ENCODE measurements around the gene EPHA5.

EPHA5 gene

DNA sequence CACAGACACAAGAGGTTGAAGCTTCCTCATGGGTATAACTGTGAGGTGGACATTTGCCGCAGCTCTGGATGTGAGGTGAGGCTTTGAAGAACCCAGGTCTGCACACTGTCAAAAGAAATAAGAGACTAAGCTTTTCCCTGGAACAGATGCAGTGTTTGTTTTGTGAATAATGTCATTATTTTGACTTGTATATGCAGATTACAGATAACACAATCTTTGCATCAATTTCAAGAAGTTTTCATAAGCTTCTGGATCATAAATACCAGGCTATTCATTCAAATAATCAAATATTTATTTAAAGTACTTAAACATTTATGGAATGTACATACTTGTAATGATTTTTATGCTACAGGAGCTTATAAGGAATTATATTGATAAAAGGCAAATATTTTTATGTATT, 174.8 kb downstream of the EPHA5 start:
- DNase-seq (ENCODE audit: low read depth): no peak

DNA sequence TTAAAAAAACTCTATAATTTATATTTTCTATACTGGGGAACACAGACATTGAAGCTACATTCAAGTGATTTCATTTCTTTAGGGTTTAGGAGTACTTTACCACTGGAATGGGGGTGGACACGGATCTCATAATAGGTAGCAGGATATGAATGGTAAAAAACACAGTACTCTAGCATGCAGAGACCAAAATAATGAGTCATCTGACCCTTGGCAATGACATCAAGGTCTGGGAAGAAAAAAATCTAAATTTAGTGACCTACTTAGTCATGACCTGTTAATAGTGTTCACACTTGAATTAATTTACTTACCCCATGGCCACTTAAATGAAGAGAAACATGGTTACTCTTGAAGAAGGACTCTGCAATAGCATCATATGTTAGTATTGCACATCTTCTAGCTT, 187.9 kb downstream of the EPHA5 start:
- DNase-seq (ENCODE audit: low read depth): no peak

DNA sequence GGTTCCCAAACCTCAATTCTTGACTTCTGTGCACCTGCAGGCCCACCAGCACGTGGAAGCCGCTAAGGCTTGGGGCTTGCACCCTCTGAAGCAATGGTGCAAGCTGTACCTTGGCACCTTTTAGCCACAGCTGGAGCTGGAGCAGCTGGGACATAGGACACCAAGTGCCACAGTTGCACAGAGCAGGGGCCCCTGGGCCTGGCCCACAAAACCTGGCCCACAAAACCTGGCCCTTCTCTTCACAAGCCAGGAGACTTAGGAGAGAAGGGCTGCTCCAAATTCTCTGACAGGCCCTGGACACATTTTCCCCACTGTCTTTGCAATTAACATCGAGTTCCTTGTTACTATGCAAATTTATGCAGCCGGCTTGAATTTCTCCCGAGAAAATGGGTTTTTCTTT, 197.8 kb downstream of the EPHA5 start:
- DNase-seq (ENCODE audit: low read depth): no peak

DNA sequence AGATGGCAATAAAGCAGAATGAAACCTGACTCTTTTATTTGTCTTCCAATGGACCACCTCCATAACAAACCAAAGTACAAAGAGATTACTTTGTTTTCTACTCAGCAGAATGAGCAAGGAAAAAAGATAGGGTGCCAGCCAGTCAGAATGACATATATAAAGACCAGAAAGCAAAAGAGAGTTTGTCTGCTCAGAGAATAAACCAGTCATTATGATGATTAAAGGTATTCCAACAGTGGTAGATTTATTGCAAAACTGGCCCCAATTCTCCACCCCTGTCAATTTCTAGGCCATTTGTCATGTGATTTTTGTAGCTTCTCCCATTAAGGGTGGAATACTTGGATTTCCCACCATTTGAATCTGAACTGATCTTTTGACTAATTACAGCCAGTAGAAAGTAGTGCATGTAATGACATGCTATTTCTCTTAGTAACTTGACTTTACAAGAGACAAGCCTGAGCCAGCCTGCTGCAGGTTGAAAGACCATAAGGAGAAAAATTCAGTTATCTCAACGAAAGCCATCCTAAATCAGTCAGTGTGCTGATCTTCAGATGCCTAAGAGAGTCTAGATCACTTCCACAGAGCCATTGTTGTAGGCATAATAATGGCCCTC, 203.1 kb downstream of the EPHA5 start:
- no peak for DNase-seq (ENCODE audit: low read depth)

DNA sequence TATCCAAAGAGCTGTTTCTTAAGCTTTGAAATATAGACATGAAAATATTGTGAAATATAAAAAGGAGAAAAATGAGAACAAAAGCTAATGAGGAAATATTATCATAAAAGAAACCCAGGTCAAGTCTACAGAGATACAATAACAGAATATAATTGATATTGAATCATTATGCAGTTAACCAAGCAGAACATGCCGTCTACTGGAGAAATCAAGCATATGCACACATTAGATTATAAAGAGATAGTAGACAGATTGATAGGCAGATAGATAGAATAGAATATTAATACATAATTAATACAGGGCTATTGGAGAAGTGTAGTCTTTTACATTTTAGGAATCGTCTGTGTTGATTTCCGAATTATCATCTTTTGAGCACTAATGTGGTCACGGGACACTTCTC, 208.5 kb downstream of the EPHA5 start:
- no peak for DNase-seq (ENCODE audit: low read depth)

DNA sequence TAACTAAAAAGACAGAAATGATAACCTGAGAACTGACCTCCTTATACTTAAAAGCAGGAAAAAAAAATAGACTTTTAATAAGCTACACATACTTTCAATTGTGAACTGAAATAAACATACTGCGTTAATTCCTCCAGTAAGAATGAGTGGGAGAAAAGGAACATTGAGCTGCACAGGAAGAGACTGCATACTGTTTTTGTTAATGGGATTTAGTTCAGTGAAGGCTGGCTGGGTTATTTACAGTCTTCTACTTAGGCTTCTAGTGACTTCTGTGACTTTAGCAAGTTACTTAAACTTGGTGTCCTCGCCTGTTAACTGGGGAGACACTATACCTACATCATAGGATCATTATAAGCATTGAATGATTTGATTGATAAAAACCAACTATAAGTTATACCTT, 213.3 kb downstream of the EPHA5 start:
- DNase-seq (ENCODE audit: low read depth): no peak

DNA sequence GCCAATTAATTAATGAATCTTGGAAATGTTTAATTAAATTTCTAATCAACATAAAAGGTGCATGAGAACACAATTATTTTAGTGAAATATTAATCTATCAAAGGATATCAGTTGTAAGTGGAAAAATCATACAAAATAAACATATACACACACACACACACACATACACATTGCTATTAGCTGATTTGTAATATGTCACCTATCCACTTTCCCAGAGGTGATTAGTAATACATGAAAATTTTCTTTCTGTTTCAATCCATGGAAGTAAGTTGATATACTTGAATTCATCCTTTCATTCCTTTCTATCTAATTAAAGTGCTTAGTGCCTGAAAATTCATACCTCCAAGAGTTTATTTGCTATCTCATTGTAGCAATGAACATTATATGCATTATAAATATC, 213.7 kb downstream of the EPHA5 start:
- DNase-seq (ENCODE audit: low read depth): no peak

DNA sequence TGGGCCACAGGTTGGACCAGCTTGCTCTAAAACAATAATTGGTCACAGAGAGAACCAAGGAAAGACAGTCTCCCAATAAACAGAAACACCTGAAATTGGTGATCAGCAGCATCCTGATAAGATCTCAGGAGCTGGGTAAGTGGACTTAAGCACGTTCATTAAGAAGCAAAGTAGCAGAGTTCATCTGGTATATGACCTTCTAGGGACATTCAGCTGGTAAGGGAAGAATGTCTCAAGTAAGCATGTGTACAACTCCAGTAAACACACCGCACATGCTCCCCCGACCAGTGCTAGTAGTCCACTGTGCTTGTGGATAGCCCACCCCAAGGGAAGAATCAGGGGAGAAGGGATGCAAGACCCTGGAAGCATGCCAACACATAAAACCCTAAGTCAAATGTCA, 216.9 kb downstream of the EPHA5 start:
- no peak for DNase-seq (ENCODE audit: low read depth)

DNA sequence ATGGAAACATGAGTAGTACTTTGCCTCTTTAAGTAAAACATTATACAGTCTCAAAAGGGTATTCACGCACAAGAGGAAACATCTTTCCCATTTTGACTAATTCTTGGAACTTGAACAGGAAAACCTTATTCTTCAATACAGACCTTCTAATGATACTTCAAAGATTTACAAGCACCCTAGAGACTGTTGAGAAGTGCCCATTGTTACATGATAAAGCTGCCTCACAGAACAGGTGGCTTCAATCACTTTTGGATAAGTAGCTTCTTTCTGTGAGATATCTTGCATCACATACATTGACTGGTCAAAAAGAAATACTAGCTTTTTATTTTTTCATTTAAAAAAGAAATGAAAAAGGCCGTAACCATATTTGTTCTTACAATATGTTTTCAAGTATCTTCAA, 219.4 kb downstream of the EPHA5 start:
- no peak for DNase-seq (ENCODE audit: low read depth)

DNA sequence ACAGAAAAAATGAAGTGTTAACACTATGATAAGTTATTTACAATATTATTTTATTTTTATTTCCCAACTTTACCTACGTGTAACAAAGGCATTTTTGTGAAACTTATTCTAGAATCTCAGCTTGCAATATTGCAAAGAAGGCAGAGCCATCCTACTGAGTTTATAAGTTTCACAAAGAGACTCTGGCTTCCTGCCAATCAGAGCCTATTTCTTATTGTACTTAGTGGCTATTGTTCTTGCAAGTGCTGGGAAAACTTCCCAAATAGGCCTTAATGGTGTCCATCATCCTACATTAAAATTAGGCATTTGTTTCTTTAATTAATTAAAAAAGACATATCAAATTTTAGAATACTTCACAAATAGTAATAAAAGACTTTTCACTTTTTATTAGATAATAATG, 233.2 kb downstream of the EPHA5 start:
- DNase-seq (ENCODE audit: low read depth): no peak

DNA sequence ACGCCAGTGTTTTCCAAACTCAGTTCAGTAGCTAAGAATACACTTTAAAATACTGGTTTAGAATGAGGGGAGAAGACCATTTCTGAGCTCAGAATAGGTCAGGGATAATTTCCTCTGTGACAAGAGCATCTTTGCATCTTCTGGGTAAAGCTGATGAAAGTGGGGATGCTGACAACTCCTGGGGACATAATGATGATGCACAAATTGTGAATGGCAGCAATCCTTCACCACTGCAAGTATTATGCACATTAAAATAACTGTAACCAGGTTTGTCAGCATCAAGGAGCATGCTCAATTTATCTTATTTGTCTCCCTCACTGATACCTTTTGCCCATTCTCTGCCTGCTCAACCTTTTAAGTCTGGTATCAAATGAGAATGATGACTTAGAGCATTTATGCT, 248.2 kb downstream of the EPHA5 start:
- no peak for DNase-seq (ENCODE audit: low read depth)

DNA sequence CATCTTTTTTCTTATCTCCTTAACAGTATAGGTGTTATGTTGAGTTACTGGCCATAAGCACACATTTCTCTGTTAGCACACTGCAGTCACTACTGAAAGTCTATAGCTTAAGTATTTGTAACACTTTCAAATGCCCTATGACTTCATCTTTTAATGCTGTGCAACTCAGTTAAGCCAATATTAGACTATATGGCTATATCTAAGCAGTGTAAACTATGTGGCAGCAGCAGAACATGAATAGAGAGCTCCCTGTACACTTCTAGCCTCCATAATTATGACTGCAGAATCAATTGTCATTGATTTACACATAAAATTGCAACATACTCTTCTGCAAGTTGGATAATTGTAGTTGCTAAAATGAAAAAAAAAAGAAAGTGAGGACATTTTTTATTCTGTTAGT, 250.3 kb downstream of the EPHA5 start:
- no peak for DNase-seq (ENCODE audit: low read depth)

DNA sequence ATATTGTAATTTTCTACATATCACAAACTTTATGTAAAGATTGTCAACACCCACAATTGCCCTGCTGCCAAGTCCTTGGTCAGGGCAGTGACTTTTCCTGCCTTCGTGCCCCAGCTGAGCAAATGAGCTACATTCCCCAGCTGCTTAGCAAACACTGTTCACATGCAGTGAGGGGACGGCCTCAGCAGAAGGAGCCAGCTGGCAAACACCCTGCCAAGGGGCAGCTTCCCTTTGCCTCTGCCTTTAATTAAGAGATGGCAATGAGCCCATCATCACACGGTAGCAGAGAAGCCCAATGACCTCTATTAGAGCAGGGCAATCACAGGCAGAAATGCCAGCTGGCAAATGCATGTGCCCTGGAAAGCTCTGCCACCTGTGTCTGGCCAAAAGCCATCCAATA, 253.4 kb downstream of the EPHA5 start:
- DNase-seq (ENCODE audit: low read depth): no peak

DNA sequence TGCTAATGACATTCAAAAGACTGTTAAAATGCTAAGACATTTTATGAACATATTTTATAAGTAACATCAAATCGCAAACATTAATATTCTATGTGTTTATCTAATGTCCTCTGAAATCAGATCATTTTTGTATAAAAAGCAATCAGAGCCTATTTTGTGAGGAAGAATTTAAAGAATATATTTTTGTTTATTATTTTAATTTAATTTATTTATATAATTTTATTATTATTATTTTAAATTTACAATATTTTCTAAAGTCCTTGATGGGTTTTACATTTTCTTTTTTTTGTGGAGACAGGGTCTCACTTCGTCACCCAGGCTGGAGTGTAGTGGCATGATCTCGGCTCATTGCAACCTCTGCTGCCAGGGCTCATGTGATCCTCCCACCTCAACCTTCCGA, 262.8 kb downstream of the EPHA5 start:
- no peak for DNase-seq (ENCODE audit: low read depth)

DNA sequence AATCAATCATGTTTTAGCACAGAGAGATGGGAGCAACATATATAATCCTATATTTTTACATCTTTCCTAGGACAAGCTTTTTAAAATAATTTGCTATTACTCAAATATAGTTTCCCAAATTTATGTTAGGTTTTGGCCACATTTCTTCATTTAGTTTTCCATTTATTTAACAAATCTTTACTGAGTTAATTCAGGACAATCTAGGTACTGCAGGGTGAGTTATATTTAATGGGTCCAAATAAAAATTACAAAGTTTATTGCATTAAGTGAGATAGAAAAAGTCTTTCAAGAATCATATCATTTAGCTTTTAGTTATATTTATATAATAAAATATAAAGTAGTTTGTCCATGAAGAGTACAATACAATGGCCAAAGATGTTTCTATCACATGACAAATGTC, 269.2 kb downstream of the EPHA5 start:
- DNase-seq (ENCODE audit: low read depth): no peak

DNA sequence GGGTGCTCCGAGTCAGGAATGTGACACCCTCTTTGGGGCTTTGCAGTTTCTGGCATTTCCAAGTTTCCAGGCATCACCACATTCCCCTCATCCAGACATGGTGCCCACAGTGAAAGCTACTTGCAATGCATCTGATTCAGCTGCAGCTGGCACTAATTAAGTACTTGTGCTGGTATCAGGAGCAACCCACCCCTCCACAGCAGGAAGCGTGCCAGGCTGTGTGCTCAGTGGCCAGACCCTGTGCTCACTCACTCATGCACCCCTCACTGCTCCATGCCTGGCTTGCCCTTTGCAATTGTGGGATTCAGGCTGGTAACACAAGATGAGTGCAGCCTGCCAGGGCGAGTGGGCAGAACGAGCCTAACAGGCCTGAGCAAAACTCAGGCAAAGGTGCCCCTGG, 271.2 kb downstream of the EPHA5 start:
- DNase-seq (ENCODE audit: low read depth): no peak

DNA sequence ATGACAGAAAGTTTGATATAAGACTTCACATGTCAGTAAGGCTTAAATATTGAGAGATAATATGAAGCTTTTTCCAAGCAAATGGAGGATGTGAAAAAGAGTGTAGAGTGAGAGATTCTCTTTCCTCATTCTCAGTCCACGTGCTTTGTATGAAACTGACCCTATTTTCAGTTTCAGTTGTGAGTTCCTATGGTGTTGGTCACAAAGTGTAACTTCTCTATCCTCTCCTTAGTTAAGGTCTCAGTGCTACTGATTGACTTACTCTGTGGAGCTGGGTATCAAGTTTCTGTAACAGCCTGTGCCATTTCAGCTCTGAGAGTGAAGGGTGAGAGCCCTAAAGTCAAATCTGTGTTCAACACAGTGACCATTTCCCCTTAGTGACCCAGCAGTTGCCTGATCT, 277.2 kb downstream of the EPHA5 start:
- DNase-seq (ENCODE audit: low read depth): no peak

DNA sequence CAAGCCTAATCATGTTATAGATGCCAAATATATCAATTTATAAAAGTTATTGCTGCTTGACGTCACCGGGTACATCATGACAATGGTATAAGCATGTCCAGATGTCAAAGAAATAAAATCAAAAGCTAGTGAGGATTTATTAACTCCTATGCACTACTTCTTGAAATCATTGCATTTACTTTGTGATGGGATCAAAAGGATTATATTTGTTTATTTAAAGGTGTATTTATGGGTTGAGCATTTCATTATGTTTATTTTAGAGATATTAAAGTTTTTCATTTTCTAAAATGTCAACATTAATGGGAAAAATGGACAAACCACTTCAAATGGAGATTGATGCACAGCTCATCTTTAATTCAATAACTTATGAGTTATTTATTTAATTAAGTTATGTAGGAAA, 277.8 kb downstream of the EPHA5 start:
- no peak for DNase-seq (ENCODE audit: low read depth)

DNA sequence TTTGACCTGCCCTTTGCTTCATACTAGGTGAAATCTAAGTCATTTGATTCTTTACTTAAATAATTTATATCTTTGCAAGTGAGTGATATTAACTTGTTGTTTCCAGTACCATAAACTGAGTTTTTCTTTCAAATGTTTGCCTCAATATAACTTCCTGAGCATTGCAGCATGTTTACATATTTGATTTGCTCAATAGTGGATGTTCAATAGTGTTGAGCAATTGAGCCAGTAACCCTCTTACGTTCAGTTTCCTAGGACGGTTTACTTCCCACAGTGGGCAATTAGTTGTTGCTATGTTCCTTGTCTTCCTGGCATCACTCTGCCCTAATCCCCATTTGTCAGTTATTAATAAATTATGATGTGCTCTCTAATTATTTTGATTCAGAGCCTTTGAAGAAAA, 278.5 kb downstream of the EPHA5 start:
- DNase-seq (ENCODE audit: low read depth): no peak

DNA sequence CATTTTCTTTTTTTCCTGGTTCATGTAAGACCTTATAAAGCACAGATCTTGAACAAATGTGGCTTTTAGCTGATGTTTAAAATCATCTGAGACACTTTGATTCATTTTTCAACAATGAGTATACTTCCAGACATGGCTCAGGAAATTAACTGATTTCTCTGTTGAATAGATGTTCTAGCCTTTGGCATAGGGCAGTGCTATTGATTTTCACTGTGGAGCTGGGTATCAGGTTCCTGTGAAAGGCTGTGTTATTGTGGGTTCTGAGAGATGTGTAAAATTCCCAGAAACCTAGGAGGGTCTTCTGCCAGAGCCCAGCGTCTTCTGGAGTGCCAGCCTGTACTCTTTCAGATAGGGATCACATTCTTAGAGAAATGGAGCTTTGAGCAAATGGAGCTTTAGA, 278.9 kb downstream of the EPHA5 start:
- no peak for DNase-seq (ENCODE audit: low read depth)

DNA sequence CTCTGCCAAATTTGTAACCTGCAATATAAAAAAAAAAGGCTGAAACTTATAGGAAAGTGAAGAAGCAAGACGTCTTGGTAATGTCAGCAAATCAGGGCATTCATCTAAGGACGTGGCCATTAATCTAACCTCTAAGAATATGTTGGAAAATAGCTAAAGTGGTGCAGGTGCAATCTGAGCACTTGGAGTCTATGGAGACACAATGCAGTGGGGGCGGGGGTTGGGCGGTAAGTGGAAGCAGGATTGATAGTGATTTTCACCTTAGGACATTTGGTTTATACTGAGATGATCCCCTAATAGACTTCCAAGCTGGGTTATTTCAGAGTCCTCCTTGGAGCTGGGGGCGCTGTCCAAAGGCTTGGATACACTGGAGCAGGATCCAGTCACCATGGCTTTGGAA, 283.4 kb downstream of the EPHA5 start:
- DNase-seq (ENCODE audit: low read depth): no peak

DNA sequence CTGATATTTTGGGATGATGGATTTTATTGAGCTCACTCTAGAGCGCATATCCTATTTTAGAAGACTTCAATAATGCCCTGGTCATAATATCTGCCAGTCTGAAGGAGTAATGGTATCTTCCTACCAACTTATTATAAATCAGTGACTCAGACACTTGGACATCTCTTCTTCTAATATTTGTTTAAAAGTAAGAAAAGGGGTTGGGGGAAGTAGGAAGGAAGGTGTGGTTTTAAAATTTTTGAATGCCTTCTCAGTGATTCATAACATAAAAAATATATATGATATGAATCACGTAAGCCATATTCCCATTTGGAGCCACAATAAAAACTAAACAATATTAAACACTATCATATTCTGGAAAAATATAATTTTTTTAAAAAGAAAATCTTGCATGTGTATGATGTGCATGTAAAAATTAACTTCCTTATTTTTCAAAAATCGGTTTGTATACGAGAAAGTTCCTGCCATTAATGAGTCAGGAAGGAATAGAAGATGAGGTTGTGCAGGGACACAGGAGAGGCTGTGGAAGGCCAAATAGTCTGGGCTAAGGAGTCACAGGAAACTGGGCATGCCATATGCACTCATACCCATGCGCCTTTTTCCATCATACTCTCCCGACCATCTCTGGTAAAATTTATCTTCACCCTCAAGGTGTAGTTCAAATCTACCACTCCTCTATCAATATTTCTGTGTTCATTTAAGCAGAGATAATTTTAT, 286.5 kb downstream of the EPHA5 start:
- no peak for DNase-seq (ENCODE audit: low read depth)

DNA sequence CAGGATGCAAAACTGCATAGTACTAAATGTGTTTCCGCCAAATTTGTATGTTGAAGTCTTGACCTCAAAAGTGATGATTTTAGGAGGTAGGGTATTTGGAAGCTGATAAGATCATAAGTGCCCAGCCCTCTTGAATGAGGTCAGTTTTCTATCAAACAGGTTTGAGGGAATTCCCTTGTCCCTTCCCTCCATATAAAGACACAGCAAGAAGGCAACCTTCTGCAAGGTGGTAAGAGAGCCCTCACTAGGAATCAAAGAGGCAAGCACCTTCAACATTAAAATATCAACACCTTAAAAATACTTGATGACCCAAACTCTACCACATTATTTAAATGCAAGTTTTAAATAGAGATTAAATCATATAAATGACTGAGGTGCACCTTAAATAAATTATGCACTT, 288.6 kb downstream of the EPHA5 start:
- DNase-seq (ENCODE audit: low read depth): no peak

DNA sequence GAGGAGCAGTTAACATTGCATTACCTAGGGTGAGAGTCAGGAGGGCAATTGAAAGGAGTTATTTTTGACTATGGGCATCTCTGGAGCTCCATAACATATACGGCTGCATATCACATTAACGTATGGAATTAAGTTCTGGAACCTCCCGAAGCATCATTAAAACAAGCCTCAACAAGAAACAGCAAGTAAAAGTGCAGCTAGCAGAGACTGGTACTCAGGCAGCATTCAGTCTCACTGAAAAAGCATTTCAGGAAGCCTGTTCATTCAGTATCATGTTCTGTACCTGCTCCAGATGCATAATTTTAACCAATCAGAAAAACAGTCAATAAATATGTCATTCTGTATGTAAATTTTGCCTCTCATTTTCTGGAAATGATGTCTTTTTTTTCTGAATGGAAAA, 299.6 kb downstream of the EPHA5 start:
- no peak for DNase-seq (ENCODE audit: low read depth)
